GM21423 (cell line): ENCODE results near the gene CCL5.

ENCODE experiments used
- ATAC-seq: cut with Tn5 transposase; IDR thresholded peaks from one replicate; pipeline ENCODE4 v1.9.1; 2021; ENCODE audit warnings: mild to moderate bottlenecking, moderate library complexity; ENCODE audit not compliant: unreplicated experiment

CCL5 gene

DNA sequence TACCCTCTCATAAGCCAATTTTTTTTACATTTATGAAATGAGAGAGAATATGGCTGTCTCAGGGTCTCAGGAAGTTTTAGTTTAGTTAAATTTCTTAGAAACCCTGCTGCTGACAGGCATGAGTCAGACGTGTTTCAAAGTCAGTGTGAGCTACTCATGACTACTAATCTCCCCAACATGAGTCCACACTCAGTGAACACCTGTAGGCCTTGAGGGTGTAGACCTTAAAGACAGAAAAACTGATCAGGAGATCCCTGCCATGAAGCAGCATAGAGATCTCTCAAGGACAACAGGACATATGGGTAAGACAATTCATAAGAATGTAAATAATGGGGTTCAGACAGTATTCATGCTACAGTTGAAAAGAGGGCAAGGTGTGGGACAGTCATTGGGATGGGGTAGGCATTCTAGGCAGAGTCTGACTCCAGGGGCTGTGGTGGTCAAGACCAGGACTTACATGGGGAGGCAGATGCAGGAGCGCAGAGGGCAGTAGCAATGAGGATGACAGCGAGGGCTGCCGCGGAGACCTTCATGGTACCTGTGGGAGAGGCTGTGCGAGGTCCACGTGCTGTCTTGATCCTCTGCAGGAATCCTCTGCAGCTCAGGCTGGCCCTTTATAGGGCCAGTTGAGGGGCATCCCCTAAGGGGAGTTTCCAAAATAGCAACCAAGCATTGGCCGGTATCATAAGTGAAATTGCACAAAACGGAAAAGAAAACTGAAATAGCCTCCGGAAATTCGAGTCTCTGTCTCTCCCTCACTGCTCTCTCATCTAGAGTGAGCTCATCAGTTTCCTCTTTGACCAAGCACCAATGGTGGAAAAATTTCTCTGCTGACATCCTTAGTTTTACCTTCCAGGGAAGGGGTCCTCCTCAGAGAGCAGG lies at the start of gene CCL5:
TSS of gene CCL5 (minus strand) at position 588 of the 882 bp plus-strand sequence.
- peak; percentile 85 for ATAC-seq

DNA sequence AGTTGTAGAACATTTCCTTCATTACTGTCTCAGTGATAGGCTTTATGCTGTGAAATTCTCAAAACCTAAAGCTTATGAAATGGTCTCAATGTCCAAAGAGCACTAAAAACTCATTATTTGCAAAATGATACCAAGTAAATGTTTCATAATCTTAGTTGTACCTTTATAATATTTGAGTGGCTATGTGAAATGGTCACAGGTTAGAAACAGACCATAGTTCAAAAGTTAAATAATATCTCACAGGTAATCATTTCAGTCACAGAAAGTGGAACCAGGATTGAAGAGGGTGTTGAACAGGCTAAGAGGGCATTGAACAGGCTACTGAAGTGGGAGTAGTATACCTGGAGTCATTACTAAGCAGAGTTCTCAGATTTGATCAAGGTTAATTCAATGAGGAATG lies 47.6 kb upstream of the CCL5 start:
- no peak for ATAC-seq

DNA sequence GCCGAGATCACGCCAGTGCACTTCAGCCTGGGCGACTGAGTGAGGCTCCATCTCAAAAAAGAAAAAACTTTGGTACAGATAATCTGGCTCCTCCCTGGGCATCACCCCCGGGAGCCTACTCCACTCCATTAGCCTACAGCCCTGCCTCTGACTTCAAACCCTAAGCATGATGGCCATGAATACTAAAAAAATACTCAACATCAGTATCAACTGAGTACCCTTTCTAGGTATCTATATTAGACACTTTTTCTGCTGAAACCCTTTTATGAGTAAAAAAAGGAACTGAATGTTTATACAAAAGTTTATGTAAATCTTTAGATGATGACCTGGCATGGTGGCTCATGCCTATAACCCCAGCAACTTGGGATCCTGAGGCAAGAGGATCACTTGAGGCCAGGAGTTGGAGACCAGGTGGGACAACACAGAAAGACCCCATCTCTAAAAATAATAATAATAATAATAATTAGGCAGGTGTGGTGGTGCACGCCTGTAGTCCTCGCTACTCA lies 43.5 kb upstream of the CCL5 start:
- no peak for ATAC-seq

DNA sequence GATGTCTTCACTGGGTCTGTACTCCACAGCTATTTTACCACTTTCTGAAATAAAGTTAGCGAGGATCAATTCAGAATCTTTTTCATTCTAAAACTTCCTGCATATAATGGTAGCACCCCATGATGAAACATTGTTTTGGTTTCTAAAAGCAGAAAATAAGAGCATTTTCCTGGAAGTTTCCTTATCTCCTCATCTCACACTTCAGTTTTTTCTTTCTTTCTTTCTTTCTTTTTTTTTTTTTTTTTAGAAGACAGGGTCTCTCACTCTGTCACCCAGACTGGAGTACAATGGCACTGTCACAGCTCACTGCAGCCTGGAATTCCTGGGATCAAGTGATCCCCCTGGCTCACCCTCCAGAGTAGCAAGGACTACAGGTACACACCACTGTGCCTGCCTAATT lies 40.1 kb upstream of the CCL5 start:
- no peak for ATAC-seq

DNA sequence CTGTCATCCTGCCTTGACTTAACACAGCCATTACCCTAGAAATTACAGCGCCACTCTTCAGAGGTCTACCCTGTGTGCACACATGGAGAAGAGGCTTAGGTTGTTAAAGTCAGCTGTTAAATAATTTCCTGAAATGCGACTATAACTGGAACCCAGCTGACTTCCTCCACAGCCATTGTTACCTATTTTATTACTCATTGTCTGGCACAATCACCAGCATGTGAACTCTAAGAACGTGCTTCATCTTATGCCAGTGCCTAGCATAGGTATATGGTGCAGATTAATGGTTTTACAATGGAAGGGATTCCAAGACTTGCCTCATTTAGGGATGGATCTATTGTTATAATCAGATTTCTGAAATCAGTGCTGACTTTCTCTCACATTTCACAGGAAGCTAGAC lies 38.5 kb upstream of the CCL5 start:
- no peak for ATAC-seq

DNA sequence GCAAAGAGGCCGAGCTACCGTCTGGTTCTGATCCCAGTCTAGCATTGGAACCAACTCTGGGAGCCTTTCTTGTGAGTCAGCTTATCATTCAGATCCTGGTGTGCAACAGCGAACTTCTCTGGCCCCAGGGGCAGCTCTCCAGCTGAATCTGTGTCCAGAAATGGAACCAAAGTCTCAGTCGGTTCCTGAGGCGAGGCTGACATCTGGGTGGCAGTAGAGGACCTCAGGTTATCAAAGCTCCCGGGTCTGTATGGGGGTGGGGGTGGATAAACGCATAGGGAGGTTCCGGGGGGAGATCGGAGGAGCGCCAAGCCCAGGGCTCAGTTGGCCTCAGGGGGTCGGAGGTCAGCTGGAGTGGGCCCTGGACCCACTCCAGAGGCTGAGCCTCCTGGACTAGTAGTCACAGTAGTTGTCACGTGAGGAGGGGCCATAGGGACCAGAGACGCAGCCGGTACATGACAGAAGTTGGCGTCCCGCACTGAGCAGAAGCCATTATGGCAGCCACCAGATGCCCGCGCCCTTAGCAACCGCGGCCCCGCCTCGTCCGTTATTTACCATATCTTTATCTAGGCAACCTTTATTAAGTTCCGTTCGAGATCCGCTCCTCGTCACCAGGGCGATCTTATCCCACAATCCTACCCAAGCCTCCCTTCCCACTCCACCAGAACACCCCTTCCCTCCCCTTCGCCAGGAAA lies 37.5 kb upstream of the CCL5 start:
- ATAC-seq: no peak

DNA sequence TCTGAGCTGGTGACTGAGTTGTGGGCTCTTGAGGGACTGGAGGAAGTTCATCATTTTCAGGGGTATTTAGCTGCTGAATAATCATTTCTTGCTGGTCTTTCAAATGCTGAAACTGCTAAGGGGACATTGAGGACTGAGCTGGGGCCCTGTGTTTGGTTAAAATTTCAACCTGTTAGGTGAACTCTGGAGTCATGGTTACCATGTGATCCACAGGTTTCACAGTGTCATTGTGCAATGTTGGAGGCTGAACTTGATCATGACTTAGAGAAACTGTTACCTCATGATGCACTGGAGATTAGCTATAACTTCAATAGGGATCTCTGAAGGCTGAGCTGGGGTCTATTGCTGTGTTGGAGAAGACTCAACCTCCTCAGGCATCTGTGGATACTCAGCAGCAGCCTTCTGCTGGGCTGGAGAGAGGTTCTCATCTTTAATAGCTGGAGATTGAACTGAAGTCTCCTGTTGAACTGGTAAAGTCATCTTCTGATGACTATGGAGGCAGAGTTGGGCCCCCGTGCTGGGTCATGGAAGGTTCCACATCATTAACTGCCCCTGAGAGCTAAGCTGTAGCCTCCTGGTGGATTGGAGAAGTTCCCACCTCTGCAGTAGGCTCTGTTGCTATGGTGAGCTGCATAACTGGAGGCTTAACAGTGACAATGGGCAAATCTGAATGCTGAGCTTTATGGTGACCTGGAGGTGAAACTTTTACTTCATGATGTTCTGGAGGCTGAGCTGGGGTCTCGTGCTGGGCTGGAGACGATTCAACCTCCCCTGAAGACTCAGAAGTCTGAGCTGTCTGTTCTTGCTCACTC lies 35.2 kb upstream of the CCL5 start:
- ATAC-seq: no peak

DNA sequence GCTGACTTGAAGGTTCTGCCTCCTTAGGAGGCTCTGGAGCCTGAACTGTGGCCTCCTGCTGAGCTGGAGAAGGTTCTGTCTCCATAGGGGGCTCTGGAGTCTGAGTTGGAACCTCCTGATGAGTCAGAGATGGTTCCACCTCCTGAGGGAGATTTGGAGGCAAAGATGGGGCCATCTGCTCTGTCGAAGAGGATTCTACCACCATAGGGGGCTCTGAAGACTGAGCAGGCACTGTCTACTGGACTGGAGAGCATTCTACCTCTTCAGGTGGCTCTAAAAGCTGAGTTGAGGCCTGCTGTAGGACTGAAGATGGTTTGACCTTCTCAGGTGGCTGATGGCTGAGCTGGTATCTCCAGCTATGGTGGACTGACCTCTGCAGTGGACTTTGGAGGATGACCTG lies 34.2 kb upstream of the CCL5 start:
- no peak for ATAC-seq

DNA sequence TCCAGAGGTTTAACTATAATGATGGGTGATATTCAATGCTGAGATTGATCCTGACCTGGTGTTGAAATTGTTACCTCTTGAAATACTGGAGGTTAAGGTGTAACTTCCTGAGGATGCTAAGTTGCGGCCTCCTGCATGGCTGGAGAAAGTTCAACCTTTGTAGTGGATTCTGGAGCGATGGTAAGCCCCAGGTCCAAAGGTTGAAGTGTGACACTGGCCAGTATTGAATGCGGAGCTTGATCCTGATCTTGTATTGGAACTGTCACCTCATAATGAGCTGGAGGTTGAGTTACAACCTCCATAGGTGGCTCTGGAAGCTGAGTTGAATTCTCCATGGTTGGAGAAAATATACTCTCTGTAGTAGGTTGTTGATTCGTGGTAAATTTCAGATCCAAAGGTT lies 33.4 kb upstream of the CCL5 start:
- ATAC-seq: no peak

DNA sequence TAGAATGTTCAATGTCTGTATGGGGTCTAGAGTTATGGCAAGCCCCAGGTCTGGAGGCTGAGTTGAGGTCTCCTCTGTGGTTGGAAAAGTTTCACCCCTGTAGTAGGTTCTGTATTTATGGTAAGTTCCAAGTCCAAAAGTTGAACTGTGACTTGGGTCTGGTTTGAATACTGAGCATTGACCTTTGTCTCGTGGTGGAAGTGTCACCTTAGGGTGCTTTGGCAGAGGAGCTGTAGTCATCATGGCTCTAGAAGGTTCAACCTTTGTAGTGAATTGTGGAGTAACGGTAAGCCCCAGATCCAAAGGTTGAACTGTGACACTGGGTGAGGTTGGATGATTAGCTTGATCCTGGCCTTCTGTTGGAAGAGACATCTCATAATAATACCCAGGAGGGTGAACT lies 32.8 kb upstream of the CCL5 start:
- no peak for ATAC-seq

DNA sequence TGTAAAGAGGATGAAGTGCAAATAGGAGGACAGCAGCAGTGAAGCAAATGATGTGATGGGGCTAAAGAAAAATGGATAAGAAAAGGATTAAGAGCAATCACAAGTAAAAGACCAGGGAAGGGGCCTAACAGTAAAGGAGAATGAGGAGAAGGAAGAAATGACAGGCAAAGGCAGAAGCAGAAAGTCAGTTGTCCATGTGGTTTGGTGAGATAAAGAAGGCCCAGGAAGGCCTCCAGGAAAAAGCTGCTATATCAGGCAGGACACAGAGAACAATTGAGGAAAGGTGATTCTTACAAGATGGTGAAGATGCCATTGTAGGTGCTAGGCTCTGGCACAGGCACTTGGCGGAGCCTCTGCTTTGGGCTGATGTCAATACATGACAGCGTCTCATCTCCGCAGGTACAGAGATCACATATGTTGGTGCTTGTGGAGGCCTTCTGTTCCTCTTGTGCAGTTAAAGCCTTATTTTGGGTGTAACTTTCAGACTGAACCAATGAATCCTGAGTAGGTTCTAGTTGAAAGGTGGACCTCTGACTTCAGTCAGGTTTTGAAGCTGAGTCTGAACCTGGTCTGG lies 32.3 kb upstream of the CCL5 start:
- ATAC-seq: no peak

DNA sequence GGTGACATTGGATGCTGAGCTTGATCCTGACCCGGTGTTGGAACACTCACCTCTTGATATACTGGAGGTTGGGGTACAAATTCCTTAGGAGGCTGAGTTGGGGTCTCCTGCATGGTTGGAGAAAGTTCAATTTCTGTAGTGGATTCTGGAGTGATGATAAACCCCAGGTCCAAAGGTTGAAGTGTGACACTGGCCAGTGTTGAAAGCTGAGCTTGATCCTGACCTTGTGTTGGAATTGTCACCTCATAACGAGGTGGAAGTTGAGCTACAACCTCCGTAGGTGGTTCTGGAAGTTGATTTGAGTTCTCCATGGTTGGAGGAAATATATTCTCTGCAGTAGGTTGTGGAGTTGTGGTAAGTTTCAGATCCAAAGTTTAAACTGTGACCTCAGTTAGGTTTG lies 29.2 kb upstream of the CCL5 start:
- no peak for ATAC-seq

DNA sequence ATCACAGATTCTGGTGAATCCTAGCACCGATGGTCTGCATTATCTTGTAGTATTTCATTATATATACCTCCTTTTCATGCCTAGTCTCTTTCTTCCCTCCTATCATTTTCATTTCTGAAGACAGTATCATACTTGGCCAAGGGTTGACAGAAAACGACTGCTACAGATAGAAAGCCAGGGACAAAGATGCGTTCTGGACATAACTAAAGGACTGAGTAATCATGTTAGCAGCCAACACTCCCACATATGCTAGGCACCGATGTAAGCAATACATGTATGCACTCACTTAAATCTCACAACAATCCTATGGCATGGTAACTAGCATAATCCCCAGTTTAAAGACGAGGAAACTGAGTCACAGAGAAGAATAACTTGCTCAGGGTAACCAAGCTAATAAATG lies 27.5 kb upstream of the CCL5 start:
- no peak for ATAC-seq

DNA sequence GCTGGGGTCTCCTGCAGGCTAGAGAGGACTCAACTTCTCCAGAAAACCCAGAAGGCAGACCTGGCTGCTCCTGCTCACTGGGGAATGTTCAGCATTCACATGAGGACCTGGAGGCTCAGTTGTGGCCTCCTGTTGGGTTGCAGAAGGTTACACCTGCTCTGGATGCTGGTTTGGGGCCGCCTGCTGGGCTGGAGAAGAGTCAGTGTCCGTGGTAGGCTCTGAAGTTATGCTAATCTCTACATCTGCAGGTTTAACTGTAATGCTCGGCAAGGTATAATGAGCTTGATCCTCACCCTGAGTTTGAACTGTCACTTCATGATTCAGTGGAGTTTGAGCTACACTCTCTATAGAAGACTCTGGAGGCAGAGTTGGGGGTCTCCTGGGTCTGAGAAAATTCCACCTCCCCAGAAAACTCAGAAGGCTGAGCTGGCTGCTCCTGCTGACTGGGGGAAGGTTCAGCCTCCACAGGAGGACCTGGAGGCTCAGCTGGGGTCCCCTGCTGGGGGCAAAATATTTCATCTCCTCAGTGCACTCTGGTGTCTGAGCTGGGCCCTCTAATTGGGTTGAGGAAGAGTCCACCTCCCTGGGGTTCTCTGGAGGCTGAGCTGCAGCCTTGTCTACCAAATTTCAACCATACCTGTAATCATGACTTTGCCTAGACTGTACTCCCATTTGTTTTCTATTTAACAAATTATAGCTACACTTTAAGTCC lies 26.9 kb upstream of the CCL5 start:
- no peak for ATAC-seq

DNA sequence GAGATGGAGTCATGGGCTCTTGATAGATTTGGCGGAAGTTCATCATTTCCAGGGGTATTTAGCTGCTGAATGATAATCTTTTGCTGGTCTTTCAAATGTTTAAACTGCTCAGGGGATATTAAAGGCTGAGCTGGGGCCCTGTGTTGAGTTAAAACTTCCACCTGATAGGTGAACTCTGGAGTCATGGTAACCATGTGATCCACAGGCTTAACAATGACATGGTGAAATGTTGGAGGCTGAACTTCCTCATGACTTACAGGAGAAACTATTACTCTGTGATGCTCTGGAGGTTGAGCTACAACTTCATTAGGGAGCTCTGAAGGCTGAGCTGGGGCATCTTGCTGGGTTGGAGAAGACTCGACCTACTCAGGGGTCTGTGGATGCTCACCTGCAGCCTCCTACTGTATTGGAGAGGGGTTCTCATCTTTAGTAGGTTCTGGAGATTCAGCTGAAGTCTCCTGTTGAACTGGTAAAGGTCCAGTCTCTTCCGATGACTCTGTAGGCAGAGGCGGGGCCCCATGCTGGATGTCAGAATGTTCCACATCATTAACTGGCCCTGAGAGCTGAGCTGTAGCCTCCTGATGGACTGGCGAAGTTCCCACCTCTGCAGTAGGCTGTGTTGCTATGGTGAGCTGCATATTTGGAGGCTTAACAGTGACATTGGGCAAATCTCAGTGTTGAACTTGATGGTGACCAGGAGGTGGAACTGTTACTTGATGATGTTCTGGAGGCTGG lies 26.2 kb upstream of the CCL5 start:
- no peak for ATAC-seq

DNA sequence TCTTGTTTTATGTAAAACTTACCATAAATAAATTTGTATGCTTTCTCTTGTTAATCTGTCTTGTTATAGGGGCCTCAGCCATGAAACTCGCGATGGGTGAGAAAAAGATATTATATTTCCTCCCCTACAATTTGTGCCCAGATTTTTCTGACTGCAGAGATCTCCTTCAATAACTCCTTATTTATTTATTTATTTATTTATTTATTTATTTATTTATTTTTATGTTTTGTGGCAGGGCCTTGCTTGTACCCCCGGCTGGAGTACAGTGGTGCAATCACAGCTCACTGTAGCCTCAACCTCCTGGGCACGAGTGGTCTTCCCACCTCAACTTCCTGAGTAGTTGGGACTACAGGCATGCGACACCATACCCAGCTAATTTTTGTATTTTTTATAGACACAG lies 23.3 kb upstream of the CCL5 start:
- no peak for ATAC-seq

DNA sequence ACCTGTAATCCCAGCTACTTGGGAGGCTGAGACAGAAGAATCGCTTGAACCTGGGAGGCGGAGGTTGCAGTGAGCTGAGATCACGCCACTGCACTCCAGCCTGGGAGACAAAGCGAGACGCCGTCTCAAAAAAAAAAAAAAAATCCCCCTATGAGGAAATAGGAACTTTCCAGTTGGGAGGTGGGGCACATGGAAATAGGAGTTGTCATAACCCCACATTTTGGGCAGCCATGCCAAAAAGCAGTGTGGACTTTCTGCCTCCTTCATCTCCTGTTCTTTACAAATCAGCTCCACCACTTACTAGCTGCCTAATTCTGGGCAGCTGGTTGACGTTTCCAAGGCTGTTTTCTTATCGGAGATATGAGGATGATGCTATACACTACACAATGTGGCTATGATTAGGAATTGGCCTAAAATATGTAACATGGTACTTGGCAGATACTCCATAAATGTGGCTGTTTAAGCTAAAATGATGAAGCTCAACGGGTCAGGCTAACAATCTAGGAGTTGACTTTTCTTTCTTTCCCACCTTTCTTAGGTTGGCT lies 21.5 kb upstream of the CCL5 start:
- no peak for ATAC-seq

DNA sequence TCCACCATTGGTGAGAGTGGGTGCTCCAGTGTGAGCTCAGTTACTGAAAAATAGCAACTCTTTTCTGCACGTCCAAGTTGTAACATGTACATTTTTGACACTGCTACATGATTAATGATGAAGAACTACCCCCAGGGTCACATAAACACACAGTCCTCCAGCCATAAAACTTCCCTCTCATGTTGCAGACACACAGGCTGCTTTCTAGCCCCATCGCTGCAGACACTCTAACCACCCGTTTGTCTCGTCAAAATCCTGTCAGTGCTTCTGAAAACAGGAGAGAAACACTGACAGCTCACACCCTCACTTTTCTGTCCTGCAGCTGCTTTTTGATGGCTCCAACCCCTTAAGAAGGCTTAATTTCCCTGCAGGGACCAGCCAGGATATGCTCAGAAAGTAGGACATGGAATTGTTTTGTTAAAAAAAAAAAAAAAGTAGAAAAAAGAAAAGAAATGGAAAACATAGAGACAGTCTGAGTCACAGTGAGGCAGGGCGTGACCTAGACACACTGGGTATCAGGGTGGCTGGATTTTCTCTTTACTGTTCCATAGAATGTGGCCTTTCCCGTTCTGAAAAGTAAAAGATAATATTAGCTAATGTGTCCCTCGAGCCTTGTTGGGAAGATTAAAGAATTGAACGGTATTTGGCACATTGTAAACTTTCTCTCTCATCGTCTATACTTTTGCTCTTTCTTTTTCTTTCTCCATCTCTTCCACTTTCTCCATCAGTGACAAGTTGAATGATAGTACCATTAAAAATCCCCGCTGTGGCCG lies 20.7 kb upstream of the CCL5 start:
- ATAC-seq: no peak

DNA sequence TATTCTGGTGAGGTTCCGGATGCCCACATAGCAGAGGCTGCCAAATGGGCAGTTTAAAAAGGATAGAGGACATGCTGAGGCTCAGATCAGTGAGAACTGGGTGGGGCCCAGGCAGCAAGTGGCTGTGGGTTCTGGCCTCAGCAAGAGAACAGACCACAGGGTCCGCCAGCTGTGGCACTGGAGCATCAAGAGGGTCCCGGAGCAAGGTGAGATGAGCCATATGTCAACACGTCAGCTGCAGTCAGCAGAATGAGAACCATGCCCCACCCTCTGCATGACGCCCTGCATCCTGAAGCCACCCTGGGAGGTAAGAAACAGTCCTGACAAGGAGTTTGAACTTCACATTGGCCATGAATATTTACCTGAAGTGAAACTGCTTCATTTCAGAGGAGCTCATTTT lies 20.1 kb upstream of the CCL5 start:
- no peak for ATAC-seq
